GM12878 (cell line): ENCODE results near the gene LZTFL1. TPM values are rescaled to one million over a fixed set of nuclear protein-coding genes. Genes with fewer than 3 reads are reported as not detected.

Source experiments
- BCL11A ChIP-seq: IDR thresholded peaks from 2 replicates; pipeline ENCODE4 v1.6.1; 2011; ENCODE audit warnings: low read depth, low read length
- CBFB ChIP-seq: IDR thresholded peaks from 2 replicates; pipeline ENCODE4 v1.6.1; 2016; ENCODE audit warnings: antibody characterized with exemption, low read depth
- CHD2 ChIP-seq: IDR thresholded peaks from 2 replicates; pipeline ENCODE4 v1.6.1; 2011; ENCODE audit warnings: low read depth, low read length, improper control_type of control experiment, borderline replicate concordance
- CHD4 ChIP-seq: fragments of 200-600 bp; sonication (generic); IDR thresholded peaks from 2 replicates; pipeline ENCODE4 v1.6.1; 2016; ENCODE audit warnings: mild to moderate bottlenecking
- ESRRA ChIP-seq: IDR thresholded peaks from 2 replicates; pipeline ENCODE4 v1.6.1; 2012; ENCODE audit warnings: mild to moderate bottlenecking, low read length, improper control_type of control experiment
- FOXM1 ChIP-seq: IDR thresholded peaks from 2 replicates; pipeline ENCODE4 v1.6.1; 2012; ENCODE audit warnings: low read depth, mild to moderate bottlenecking, inconsistent platforms, low read length, moderate library complexity
- MTA2 ChIP-seq: fragments of 450-650 bp; IDR thresholded peaks from 2 replicates; pipeline ENCODE4 v1.6.1; 2016; ENCODE audit warnings: low read depth, mild to moderate bottlenecking, moderate library complexity
- MXI1 ChIP-seq: fragments of 150-350 bp; IDR thresholded peaks from 2 replicates; pipeline ENCODE4 v1.6.1; 2011; ENCODE audit warnings: low read depth, mild to moderate bottlenecking, inconsistent platforms, low read length, improper control_type of control experiment
- MYB ChIP-seq: fragments of 150-350 bp; IDR thresholded peaks from 2 replicates; pipeline ENCODE4 v1.6.1; 2014; ENCODE audit warnings: mild to moderate bottlenecking, low read depth, low read length, borderline replicate concordance
- NR2C1 ChIP-seq: fragments of 450-650 bp; IDR thresholded peaks from 2 replicates; pipeline ENCODE4 v1.6.1; 2017; ENCODE audit warnings: antibody characterized with exemption, mild to moderate bottlenecking, moderate library complexity
- NR2F1 ChIP-seq: fragments of 450-650 bp; conservative IDR thresholded peaks from 2 replicates; pipeline ENCODE4 v1.6.1; 2017; ENCODE audit warnings: mild to moderate bottlenecking
- PML ChIP-seq: IDR thresholded peaks from 2 replicates; pipeline ENCODE4 v1.6.1; 2012; ENCODE audit warnings: low read length, inconsistent platforms
- POLR2A ChIP-seq: IDR thresholded peaks from 2 replicates; pipeline ENCODE4 v1.6.1; 2011; ENCODE audit warnings: low read depth, mild to moderate bottlenecking, low read length
- RBBP5 ChIP-seq: fragments of 200-600 bp; sonication (generic); conservative IDR thresholded peaks from 2 replicates; pipeline ENCODE4 v1.6.1; 2016
- RCOR1 ChIP-seq: conservative IDR thresholded peaks from 2 replicates; pipeline ENCODE4 v1.6.1; 2012; ENCODE audit warnings: low read depth, low read length, improper control_type of control experiment
- RFX5 ChIP-seq: IDR thresholded peaks from 2 replicates; pipeline ENCODE4 v1.6.1; 2011; ENCODE audit warnings: low read depth, low read length, improper control_type of control experiment
- SMAD1 ChIP-seq: fragments of 450-650 bp; IDR thresholded peaks from 2 replicates; pipeline ENCODE4 v1.6.1; 2018; ENCODE audit warnings: mild to moderate bottlenecking, low read depth; ENCODE audit not compliant: partially characterized antibody
- SPI1 ChIP-seq: IDR thresholded peaks from 2 replicates; pipeline ENCODE4 v1.6.1; 2011; ENCODE audit warnings: low read depth, mild to moderate bottlenecking, low read length, moderate library complexity, borderline replicate concordance; ENCODE audit not compliant: insufficient read depth
- STAT3 ChIP-seq: IDR thresholded peaks from 2 replicates; pipeline ENCODE4 v1.6.1; 2011; ENCODE audit warnings: low read depth, low read length, improper control_type of control experiment
- ZNF384 ChIP-seq: IDR thresholded peaks from 2 replicates; pipeline ENCODE4 v1.6.1; 2012; ENCODE audit warnings: low read depth, mild to moderate bottlenecking, low read length, improper control_type of control experiment, borderline replicate concordance
- polyA plus RNA-seq, 11 experiments: library from polyadenylated mRNA; depleted of rRNA in 4 of 11; unstranded in 6 of 11; stranded (reverse) in 5 of 11; fragments of >200 nt; fragmentation: Nextera tagmentation in 4 of 11; fragmentation: Illumina TruSeq in 1 of 11; extraction: Ambion mirVana in 4 of 11; extraction: Trizol in 1 of 11; gene quantifications; 1 replicate in 1 of 11; 2 replicates in 10 of 11; pipeline versions ENCODE4 v1.2.1 to v1.2.3, GENCODE V29; 2011 to 2016; ENCODE audit warnings: inconsistent platforms in 2 of 11, missing spikeins in 2 of 11, low read depth in 1 of 11
- total RNA-seq, 4 experiments: library from RNA; depleted of rRNA in 3 of 4; stranded (reverse); fragments of >200 nt in 3 of 4; fragmentation: Illumina TruSeq in 1 of 4; extraction: Trizol in 1 of 4; gene quantifications; 2 replicates each; pipeline versions ENCODE4 v1.2.1 to v1.2.3, GENCODE V29; 2013 to 2021
- TF ChIP-seq, protein P1 (sequence below): fragments of 450-650 bp; IDR thresholded peaks from 2 replicates; pipeline ENCODE4 v1.6.1; 2014; ENCODE audit warnings: mild to moderate bottlenecking
- TF ChIP-seq, protein P2 (sequence below): fragments of 450-650 bp; IDR thresholded peaks from 2 replicates; pipeline ENCODE4 v1.6.1; 2016; ENCODE audit warnings: mild to moderate bottlenecking
- TF ChIP-seq, protein P3 (sequence below): IDR thresholded peaks from 2 replicates; pipeline ENCODE4 v1.6.1; 2011; ENCODE audit warnings: mild to moderate bottlenecking, low read depth, low read length, moderate library complexity; ENCODE audit not compliant: insufficient replicate concordance
- TF ChIP-seq, protein P4 (sequence below): fragments of 450-650 bp; IDR thresholded peaks from 2 replicates; pipeline ENCODE4 v1.6.1; 2017; ENCODE audit warnings: low read depth, mild to moderate bottlenecking, moderate library complexity
- TF ChIP-seq, protein P5 (sequence below): IDR thresholded peaks from 2 replicates; pipeline ENCODE4 v1.6.1; 2011; ENCODE audit warnings: low read depth, low read length, improper control_type of control experiment, borderline replicate concordance

LZTFL1 gene
- total and polyA plus RNA-seq, 10 of the 15 experiments (the other 5 are each of a cell fraction or from before 2014, with no cell fraction given) = 9.8 to 74.1 (median 11.9) TPM

DNA sequence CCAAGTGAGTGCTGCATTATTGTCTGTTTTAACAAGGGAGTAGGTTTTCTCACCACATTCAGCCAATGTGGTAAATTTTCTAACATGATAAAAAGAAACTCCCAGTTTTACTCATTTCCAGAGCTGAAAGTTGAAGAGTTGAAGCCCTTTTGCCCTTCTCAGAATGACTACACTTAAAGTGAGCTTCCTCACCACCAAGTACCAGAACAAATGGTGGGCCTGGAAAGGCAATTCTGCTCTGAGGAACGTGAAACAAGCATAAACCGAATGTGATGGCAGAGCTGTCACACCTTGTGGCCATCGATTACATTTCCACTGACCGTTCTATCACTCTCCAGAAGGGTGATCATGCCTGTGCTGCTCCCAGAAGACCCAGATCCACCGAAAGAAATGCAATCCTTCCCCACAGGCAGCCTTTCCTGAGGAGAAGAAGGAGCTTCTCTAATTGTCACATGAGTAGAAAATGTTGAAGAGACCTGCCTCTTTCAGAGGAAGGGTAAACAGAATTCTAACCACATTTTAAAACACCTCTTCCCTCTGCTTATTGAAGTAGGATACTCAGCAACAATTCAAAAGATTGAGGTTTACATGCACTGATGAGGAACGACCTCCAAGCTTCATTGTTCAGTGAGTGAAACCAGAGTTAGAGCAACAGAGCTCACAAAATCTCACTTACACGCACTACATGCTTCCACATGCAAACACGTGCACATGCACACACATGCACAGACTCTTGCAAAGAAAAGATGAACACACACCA, 23.0 kb upstream of the LZTFL1 start (continued):
- TF ChIP-seq STAT3 (peak; percentile 99), SMAD1 (peak; percentile 58), CBFB (peak; percentile 92), MTA2 (peak; percentile 97), RCOR1 (peak; percentile 90), MXI1 (peak; percentile 86), NR2C1 (no peak), POLR2A (no peak; the same call in 1 of the 2 replicates), ZNF384 (no peak; the same call in 1 of the 2 replicates), ESRRA (no peak), NR2F1 (peak; percentile 100), CHD4 (no peak), MYB (peak; percentile 83), RFX5 (no peak), FOXM1 (peak; percentile 100), SPI1 (peak; percentile 56; the same call in 1 of the 2 replicates), CHD2 (peak; percentile 70; the same call in 1 of the 2 replicates), PML (peak; percentile 94), RBBP5 (no peak), BCL11A (peak; percentile 98)
- TF ChIP-seq, protein P1, sequence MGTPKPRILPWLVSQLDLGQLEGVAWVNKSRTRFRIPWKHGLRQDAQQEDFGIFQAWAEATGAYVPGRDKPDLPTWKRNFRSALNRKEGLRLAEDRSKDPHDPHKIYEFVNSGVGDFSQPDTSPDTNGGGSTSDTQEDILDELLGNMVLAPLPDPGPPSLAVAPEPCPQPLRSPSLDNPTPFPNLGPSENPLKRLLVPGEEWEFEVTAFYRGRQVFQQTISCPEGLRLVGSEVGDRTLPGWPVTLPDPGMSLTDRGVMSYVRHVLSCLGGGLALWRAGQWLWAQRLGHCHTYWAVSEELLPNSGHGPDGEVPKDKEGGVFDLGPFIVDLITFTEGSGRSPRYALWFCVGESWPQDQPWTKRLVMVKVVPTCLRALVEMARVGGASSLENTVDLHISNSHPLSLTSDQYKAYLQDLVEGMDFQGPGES = no peak
- TF ChIP-seq, protein P2, sequence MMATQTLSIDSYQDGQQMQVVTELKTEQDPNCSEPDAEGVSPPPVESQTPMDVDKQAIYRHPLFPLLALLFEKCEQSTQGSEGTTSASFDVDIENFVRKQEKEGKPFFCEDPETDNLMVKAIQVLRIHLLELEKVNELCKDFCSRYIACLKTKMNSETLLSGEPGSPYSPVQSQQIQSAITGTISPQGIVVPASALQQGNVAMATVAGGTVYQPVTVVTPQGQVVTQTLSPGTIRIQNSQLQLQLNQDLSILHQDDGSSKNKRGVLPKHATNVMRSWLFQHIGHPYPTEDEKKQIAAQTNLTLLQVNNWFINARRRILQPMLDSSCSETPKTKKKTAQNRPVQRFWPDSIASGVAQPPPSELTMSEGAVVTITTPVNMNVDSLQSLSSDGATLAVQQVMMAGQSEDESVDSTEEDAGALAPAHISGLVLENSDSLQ = peak; percentile 70
- TF ChIP-seq, protein P3, sequence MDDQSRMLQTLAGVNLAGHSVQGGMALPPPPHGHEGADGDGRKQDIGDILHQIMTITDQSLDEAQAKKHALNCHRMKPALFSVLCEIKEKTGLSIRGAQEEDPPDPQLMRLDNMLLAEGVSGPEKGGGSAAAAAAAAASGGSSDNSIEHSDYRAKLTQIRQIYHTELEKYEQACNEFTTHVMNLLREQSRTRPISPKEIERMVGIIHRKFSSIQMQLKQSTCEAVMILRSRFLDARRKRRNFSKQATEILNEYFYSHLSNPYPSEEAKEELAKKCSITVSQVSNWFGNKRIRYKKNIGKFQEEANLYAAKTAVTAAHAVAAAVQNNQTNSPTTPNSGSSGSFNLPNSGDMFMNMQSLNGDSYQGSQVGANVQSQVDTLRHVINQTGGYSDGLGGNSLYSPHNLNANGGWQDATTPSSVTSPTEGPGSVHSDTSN = peak; percentile 5
- TF ChIP-seq, protein P4, sequence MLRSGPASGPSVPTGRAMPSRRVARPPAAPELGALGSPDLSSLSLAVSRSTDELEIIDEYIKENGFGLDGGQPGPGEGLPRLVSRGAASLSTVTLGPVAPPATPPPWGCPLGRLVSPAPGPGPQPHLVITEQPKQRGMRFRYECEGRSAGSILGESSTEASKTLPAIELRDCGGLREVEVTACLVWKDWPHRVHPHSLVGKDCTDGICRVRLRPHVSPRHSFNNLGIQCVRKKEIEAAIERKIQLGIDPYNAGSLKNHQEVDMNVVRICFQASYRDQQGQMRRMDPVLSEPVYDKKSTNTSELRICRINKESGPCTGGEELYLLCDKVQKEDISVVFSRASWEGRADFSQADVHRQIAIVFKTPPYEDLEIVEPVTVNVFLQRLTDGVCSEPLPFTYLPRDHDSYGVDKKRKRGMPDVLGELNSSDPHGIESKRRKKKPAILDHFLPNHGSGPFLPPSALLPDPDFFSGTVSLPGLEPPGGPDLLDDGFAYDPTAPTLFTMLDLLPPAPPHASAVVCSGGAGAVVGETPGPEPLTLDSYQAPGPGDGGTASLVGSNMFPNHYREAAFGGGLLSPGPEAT = peak; percentile 94
- TF ChIP-seq, protein P5, sequence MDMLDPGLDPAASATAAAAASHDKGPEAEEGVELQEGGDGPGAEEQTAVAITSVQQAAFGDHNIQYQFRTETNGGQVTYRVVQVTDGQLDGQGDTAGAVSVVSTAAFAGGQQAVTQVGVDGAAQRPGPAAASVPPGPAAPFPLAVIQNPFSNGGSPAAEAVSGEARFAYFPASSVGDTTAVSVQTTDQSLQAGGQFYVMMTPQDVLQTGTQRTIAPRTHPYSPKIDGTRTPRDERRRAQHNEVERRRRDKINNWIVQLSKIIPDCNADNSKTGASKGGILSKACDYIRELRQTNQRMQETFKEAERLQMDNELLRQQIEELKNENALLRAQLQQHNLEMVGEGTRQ = no peak
